Left renal pelvis (tissue), 4 donors: Measurements from ENCODE around the gene SLC6A11. TPM values are rescaled to one million over a fixed set of nuclear protein-coding genes. Genes with fewer than 3 reads are reported as not detected.

Source experiments
- DNase-seq, 4 donors: peaks; one replicate each; pipeline ENCODE4 v3.0.0-alpha.2; 2013; ENCODE audit warnings: low read depth in 4 of 4, low spot score in 3 of 4
- polyA plus RNA-seq, 4 donors: library from polyadenylated mRNA; unstranded; fragments of 120-200 nt; gene quantifications; one replicate each; pipeline ENCODE4 v1.2.1, GENCODE V29; 2013; ENCODE audit not compliant: insufficient read length in 4 of 4

The SLC6A11 gene
- polyA plus RNA-seq, 4 donors = 0.05 to 0.09 (median 0.06) TPM; not detected in 1

DNA sequence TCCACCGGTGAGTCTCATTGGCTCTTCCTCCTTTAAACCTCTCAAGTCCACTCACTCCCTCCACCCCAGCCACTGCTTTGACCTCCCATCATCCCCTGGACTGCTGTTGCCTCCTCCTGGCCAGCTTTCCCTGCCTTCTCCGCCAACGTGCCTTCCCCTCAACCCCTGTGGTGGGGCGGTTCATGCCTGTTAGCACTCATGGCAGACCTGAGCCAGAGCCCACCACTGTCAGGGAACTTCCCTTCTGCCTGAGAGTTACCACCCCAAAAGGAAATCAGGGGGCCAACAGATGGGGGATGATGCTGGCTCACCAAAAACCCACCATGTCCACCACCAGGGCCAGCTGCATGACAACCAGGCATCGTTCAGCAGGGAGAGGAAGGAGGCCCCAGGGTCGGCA, 132.3 kb downstream of the SLC6A11 start:
- no peak for DNase-seq

DNA sequence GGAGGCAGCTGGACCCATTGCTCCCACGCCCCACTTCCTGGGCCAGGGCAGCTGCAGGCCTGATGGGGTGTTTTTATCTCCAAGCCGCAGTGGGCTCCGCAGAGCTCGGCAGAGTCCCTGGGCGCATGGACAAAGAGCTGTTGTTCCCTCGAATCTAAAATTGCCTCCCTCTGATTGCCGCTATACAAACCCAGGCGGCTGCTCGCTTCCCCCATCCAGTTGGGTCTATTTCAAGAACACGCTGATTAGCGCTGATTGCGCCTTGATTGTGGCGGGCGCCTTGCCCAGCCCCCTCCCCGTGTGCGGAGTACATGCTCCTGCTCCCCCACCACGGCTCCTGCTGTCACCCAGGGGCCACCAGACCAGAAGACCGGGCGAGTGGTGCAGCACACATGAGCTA, 133.2 kb downstream of the SLC6A11 start:
- DNase-seq = no peak

GRCh38 chr3:10950476-10951294, 134.7 kb downstream of the SLC6A11 start:
- DNase-seq = no peak

- DNase-seq = no peak
These were observed 135.4 kb downstream of the SLC6A11 start for GRCh38 chr3:10951295-10951926.

DNA sequence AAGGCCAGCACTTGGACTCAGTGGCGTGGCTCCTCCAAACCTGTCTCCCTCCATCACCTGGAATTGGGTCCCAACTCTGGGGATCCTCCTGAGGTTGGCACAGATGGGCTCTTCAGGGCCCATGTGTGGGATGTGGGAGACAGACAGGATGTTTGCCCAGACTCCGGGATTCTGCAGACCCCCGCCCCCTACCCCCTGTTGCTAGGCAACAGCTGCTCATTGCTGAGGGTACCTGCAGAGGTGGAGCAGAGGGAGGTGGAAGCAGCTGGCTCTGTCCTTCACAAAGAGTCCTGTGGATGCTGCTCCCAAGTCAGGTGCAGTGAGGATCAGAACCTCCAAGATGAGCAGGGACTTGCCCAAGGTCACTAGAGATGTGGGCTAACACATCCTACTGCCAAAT, 136.5 kb downstream of the SLC6A11 start:
- no peak for DNase-seq

- DNase-seq = no peak
These were observed 138.7 kb downstream of the SLC6A11 start for GRCh38 chr3:10954740-10955139.

DNA sequence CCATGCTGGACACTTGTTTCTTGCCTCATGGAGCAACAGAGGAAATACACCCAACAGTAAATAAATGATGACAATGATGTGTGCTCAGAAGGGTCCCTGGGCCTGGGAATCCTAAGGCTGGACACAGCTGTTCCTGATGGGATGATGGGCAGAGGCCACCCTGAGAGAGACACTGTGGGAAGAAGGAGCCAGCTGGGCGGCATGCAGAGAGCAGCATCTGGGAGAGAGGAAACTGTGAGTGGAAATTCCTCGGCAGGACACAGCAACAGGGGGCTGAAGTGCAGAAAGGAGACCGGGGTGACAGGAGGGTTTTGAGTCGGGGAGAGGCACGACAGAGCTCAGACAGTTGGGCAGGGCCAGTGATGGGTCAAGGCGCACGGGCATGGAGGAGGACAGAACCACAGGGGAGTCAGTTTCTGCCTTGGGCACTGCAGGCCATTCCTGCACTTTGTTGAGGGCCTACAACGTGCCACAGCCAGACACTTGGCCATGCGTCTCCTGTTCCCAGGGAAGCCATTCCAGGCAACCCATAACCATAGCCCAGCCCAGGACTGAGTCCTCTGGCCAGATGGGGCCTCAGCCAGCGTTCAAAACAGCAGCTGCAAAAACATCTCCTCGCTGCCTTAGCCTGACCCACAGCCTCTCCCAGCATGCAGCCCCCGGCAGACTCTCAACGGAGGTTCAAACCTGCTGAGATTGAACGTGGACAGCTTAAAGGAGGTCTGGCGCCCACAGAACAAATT, 139.9 kb downstream of the SLC6A11 start:
- DNase-seq = no peak

GRCh38 chr3:10956531-10956930, 140.5 kb downstream of the SLC6A11 start:
- DNase-seq = no peak

DNA sequence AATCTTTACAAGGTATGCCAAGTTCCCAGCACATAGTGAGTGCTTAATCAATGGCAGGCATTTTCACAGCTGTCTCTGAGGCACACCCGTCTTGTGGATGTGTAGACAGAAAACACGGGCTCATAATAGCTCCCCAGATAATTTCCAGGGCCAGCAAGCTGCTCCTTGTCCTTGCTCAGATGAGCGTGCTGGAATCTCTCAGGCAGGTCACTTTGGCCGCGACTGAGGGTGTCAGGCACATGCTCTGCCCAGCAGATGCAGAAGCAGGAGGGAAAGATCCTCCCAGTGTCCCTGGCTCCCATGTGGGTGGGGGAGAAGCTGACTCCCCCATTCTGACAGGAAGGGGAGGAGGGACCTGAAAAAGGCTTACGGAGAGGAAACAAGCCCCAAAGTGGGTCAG, 141.0 kb downstream of the SLC6A11 start:
- no peak for DNase-seq

DNA sequence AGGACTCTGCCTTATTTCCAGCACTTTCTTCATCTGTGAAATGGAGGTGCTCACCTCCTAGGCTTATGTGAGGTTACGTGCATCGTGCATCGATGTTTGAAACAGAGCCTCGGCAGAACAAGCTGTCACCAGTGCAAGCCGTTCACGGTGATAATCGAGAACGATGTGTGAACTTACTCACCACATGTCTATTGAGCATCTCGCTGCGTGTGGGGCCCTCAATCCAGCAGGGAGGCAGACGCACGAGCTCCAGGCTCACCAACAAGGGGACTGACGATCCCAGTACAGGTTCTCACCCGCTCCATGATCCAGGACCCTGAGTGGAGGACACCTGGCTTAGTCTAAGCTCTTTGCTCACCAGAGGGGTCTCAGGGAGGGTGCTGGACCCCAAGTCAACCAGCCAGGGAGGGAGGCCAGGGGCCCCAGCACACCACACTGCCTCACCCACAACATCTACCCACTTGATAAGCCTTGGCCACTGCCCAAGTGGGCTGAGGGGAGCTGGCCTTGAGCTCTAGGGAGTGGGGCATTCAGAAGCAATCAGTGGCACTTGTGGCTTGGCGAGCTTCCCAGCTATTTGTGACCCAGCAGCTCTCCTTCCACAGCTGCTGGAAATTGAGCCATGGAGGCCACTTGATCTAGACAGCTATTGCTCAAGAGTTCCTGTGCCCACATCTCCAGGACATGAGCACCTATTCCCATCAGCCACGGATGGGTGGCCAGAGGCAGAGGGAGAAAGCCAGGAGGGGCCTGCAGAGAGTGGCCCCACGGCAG, 142.1 kb downstream of the SLC6A11 start:
- DNase-seq = no peak

GRCh38 chr3:10960255-10960654, 144.2 kb downstream of the SLC6A11 start:
- no peak for DNase-seq

GRCh38 chr3:10961921-10962320, 145.9 kb downstream of the SLC6A11 start:
- DNase-seq = no peak

DNA sequence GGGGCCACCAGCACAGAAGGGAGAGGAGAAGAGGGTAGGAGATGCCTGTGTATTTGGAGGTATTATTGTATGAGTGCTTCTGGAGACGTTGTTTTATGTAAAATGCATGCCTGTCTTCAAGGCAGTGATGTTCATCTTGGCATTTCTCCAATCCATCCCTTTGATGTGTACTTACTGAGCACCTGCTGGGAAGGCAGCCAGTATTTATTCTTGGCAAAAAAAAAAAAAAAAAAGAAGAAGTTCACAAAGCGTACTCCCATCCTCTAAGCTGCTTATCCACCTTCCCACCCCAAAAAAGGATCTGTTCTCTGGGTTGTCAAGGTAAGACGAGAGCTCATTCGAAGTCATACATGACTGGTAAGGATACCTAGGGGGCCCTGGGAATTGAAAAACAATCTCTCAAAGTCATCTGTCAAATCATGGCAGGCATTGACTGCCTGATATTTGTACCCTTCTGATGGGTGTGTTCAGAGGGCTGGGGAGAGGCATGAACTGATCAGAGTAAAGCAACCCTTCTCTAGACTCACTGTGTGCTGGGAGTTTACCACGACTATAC, 146.5 kb downstream of the SLC6A11 start:
- DNase-seq = no peak

GRCh38 chr3:10964537-10965167, 148.6 kb downstream of the SLC6A11 start:
- DNase-seq = peak in 2 of 4 donors; percentile 39 to 49

DNA sequence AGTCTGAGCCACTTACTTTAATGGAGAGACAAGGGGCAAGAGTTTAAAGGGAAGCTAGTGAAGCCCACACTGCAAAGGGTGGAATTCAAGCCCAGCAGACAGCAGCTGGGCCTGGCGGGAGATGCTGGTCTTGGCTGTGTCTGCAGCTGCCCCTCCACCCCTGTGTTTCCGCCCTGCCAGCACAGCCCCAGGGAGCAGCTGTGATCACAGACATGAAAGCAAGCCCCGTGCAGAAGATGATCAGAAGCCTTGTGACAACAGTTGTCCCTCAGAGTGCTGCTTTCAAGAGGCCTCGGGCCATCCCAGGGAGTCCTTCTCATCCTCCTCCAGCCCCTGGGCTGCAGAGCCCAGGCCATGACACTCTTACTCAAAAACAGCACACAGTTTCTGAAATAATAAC, 152.4 kb downstream of the SLC6A11 start:
- no peak for DNase-seq

GRCh38 chr3:10970306-10970960, 154.4 kb downstream of the SLC6A11 start:
- DNase-seq = no peak

- DNase-seq = no peak
These were observed 156.2 kb downstream of the SLC6A11 start for GRCh38 chr3:10972072-10972782.

- DNase-seq = no peak
These were observed 157.1 kb downstream of the SLC6A11 start for GRCh38 chr3:10973046-10973595.

DNA sequence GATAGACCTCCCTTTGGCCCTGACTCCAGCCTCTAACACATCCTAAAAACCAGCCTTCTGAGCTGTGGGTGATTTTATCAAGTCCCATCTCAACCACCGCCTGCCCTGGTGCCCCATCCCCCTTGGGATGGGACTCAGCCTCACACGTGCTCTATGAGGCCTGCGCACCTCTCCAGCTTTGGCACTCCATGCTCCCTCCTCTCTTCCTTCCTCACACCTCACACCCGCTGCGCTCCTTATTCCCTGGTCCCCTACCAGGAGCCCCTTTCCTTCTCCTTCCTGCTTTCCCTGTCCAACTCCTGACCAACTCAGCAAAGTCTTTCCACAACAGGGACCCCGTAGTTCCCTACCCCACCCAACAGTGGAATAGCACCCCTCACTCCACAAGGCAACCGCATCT, 158.1 kb downstream of the SLC6A11 start:
- DNase-seq = no peak
